HG03135 (cell line): Measurements from ENCODE around the gene SFRP5.

Source experiments
- ATAC-seq: cut with Tn5 transposase; IDR thresholded peaks from one replicate; pipeline ENCODE4 v1.9.1; 2021; ENCODE audit warnings: mild to moderate bottlenecking, moderate library complexity; ENCODE audit not compliant: unreplicated experiment

Gene SFRP5

GRCh38 chr10:97785731-97786130, 13.9 kb upstream of the SFRP5 start:
- no peak for ATAC-seq

- ATAC-seq: no peak
Observed at GRCh38 chr10:97785231-97785630, 13.4 kb upstream of the SFRP5 start.

- ATAC-seq: no peak
Observed at GRCh38 chr10:97784200-97784810, 12.5 kb upstream of the SFRP5 start.

GRCh38 chr10:97782455-97783228, 10.8 kb upstream of the SFRP5 start:
- no peak for ATAC-seq

GRCh38 chr10:97781618-97782331, 10.0 kb upstream of the SFRP5 start:
- ATAC-seq: no peak

- no peak for ATAC-seq
Observed at GRCh38 chr10:97780841-97781617, 9.2 kb upstream of the SFRP5 start.

GRCh38 chr10:97779975-97780374, 8.2 kb upstream of the SFRP5 start:
- ATAC-seq: no peak

GRCh38 chr10:97779492-97779891, 7.7 kb upstream of the SFRP5 start:
- ATAC-seq: no peak

- ATAC-seq: no peak
Observed at GRCh38 chr10:97778452-97779302, 6.9 kb upstream of the SFRP5 start.

GRCh38 chr10:97777143-97777542, 5.3 kb upstream of the SFRP5 start:
- ATAC-seq: no peak

GRCh38 chr10:97774811-97775294, 3.1 kb upstream of the SFRP5 start:
- ATAC-seq: no peak

GRCh38 chr10:97773096-97773495, 1.3 kb upstream of the SFRP5 start:
- no peak for ATAC-seq

- ATAC-seq: no peak
Observed at GRCh38 chr10:97771055-97771891, 526 bp downstream of the SFRP5 start.

- ATAC-seq: no peak
Observed at GRCh38 chr10:97770255-97770654, 1.5 kb downstream of the SFRP5 start.

- ATAC-seq: no peak
Observed at GRCh38 chr10:97768322-97769315, 3.2 kb downstream of the SFRP5 start.

- ATAC-seq: no peak
Observed at GRCh38 chr10:97766996-97767924, 4.5 kb downstream of the SFRP5 start.
